ENCODE results near the gene TTC39A. TPM values are rescaled to one million over a fixed set of nuclear protein-coding genes. Genes with fewer than 3 reads are reported as not detected.

The TTC39A gene
- total and polyA plus RNA-seq, 2 of the 13 experiments (the other 11 are each of a cell fraction or from before 2014, with no cell fraction given), result 0.33 to 1.5 TPM

DNA sequence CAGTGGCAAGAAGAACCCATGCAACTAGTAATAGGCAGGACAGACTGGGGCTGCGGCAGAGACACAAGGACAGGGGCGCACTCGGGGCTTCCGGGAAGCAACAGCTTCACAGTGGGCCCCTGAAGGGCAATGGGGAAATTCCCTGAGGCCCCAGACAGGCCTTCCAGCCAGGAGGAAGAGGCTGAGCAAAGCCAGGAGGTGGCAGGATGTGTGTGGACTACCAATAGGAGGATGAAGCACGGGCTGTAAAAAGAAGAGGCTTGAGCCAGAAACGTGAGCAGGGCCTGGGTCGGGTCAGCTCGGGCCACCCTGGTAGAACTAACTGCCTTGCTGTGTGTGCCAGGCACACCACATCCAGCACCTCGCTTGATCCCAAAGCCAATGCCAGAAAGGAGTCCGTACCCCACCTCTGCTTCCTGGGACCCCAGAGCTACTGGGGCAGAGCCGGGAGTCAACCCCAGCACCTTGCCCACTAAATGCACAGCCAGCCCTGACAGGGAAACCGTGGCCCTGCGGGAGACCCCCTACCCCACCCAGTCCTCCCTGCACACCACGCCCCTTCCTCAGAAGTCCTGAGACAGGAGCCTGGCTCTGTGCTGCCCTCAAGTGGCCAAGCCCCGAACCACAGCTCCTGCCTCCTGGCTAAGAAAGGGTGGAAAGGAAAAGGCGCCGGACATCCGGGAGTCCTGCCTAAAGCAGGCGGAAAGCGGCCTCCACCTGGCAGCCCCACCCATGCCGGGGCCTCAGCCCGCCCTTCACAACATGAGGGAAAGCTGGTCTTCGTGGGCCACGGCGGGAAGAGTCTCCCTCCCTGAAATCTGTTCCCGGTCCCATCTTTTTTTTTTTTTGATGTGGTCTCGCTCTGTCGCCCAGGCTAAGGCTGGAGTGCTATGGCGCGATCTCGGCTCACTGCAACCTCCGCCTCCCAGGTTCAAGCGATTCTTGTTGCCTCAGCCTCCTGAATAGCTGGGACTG lies 33.7 kb downstream of the TTC39A start (continued):
- TF ChIP-seq XRCC5 (optimal IDR thresholded peaks at IDR 0.05; ENCODE audit: low read length) (peak; percentile 37), TGIF2 (CRISPR knock-in tag; IDR thresholded peaks at IDR 0.05) (no peak), SOX6 (IDR thresholded peaks at IDR 0.05) (no peak), SOX6 (CRISPR knock-in tag; IDR thresholded peaks at IDR 0.05) (peak; percentile 32; the same call in 1 of the 2 replicates), ZNF788 (CRISPR knock-in tag; IDR thresholded peaks at IDR 0.05; ENCODE audit: borderline replicate concordance) (peak; percentile 59; the same call in 1 of the 2 replicates), DMAP1 (CRISPR knock-in tag; IDR thresholded peaks at IDR 0.05) (peak; percentile 28; the same call in 1 of the 2 replicates), SMC3 (IDR thresholded peaks at IDR 0.05; ENCODE audit: low read length) (peak; percentile 29; the same call in 1 of the 2 replicates), ELF1 (CRISPR knock-in tag; IDR thresholded peaks at IDR 0.05) (peak; percentile 29; the same call in 1 of the 2 replicates), AGO1 (IDR thresholded peaks at IDR 0.05; ENCODE audit: low read depth, low read length, poor library complexity, severe bottlenecking) (peak; percentile 10), ZNF501 (CRISPR knock-in tag; IDR thresholded peaks at IDR 0.05) (peak; percentile 30; the same call in 1 of the 2 replicates), ZNF766 (CRISPR knock-in tag; IDR thresholded peaks at IDR 0.05; ENCODE audit: borderline replicate concordance) (0 out of 2 replicates have a peak, but pooled peaks have one; percentile 14), GATAD2A (CRISPR knock-in tag; IDR thresholded peaks at IDR 0.05) (peak; percentile 58), KDM1A (CRISPR knock-in tag; IDR thresholded peaks at IDR 0.05) (0 out of 2 replicates have a peak, but pooled peaks have one; percentile 10), GABPB1 (CRISPR knock-in tag; IDR thresholded peaks at IDR 0.05) (peak; percentile 73), KLF9 (CRISPR knock-in tag; IDR thresholded peaks at IDR 0.05; ENCODE audit: low read depth) (0 out of 2 replicates have a peak, but pooled peaks have one; percentile 24), NPAS2 (CRISPR knock-in tag; IDR thresholded peaks at IDR 0.05; ENCODE audit: borderline replicate concordance) (no peak), PCBP1 (IDR thresholded peaks at IDR 0.05; ENCODE audit: borderline replicate concordance, low read depth, low read length) (0 out of 2 replicates have a peak, but pooled peaks have one; percentile 47), STAG1 (CRISPR knock-in tag; IDR thresholded peaks at IDR 0.05) (peak; percentile 75), SPEN (CRISPR knock-in tag; IDR thresholded peaks at IDR 0.05; ENCODE audit: low read depth) (peak; percentile 52; the same call in 1 of the 2 replicates), ZNF253 (CRISPR knock-in tag; IDR thresholded peaks at IDR 0.05; ENCODE audit: borderline replicate concordance) (no peak)
- TF ChIP-seq, protein P1, sequence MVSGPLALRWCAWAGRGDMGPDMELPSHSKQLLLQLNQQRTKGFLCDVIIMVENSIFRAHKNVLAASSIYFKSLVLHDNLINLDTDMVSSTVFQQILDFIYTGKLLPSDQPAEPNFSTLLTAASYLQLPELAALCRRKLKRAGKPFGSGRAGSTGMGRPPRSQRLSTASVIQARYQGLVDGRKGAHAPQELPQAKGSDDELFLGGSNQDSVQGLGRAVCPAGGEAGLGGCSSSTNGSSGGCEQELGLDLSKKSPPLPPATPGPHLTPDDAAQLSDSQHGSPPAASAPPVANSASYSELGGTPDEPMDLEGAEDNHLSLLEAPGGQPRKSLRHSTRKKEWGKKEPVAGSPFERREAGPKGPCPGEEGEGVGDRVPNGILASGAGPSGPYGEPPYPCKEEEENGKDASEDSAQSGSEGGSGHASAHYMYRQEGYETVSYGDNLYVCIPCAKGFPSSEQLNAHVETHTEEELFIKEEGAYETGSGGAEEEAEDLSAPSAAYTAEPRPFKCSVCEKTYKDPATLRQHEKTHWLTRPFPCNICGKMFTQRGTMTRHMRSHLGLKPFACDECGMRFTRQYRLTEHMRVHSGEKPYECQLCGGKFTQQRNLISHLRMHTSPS (CRISPR knock-in tag; IDR thresholded peaks at IDR 0.05; ENCODE audit: low read depth), result no peak
- TF ChIP-seq, protein P2, sequence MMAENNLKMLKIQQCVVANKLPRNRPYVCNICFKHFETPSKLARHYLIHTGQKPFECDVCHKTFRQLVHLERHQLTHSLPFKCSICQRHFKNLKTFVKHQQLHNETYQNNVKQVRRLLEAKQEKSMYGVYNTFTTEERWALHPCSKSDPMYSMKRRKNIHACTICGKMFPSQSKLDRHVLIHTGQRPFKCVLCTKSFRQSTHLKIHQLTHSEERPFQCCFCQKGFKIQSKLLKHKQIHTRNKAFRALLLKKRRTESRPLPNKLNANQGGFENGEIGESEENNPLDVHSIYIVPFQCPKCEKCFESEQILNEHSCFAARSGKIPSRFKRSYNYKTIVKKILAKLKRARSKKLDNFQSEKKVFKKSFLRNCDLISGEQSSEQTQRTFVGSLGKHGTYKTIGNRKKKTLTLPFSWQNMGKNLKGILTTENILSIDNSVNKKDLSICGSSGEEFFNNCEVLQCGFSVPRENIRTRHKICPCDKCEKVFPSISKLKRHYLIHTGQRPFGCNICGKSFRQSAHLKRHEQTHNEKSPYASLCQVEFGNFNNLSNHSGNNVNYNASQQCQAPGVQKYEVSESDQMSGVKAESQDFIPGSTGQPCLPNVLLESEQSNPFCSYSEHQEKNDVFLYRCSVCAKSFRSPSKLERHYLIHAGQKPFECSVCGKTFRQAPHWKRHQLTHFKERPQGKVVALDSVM (CRISPR knock-in tag; IDR thresholded peaks at IDR 0.05), result peak; percentile 49; the same call in 1 of the 2 replicates
- TF ChIP-seq, protein P3, sequence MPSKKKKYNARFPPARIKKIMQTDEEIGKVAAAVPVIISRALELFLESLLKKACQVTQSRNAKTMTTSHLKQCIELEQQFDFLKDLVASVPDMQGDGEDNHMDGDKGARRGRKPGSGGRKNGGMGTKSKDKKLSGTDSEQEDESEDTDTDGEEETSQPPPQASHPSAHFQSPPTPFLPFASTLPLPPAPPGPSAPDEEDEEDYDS (CRISPR knock-in tag; IDR thresholded peaks at IDR 0.05), result 0 out of 2 replicates have a peak, but pooled peaks have one; percentile 32
- TF ChIP-seq, protein P4, sequence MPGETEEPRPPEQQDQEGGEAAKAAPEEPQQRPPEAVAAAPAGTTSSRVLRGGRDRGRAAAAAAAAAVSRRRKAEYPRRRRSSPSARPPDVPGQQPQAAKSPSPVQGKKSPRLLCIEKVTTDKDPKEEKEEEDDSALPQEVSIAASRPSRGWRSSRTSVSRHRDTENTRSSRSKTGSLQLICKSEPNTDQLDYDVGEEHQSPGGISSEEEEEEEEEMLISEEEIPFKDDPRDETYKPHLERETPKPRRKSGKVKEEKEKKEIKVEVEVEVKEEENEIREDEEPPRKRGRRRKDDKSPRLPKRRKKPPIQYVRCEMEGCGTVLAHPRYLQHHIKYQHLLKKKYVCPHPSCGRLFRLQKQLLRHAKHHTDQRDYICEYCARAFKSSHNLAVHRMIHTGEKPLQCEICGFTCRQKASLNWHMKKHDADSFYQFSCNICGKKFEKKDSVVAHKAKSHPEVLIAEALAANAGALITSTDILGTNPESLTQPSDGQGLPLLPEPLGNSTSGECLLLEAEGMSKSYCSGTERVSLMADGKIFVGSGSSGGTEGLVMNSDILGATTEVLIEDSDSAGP (CRISPR knock-in tag; IDR thresholded peaks at IDR 0.05; ENCODE audit: borderline replicate concordance), result peak; percentile 34; the same call in 1 of the 2 replicates
